ENCODE measurements around the gene CLEC4G. TPM values are rescaled to one million over a fixed set of nuclear protein-coding genes. Genes with fewer than 3 reads are reported as not detected.

CLEC4G gene, protein sequence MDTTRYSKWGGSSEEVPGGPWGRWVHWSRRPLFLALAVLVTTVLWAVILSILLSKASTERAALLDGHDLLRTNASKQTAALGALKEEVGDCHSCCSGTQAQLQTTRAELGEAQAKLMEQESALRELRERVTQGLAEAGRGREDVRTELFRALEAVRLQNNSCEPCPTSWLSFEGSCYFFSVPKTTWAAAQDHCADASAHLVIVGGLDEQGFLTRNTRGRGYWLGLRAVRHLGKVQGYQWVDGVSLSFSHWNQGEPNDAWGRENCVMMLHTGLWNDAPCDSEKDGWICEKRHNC
- 0.08 TPM for polyA plus RNA-seq (2013)

GRCh38 chr19:7732045-7732444, at the start of gene CLEC4G:
Gene CLEC4G, minus strand, starts transcription at chr19:7732110. Its CDS starts 8 bp downstream, at chr19:7732102.
- Histone ChIP-seq H3K9me3 (ENCODE audit: control extremely low read depth in 1 of 5, control insufficient read depth in 4 of 5, insufficient read depth in 2 of 5, low read depth in 1 of 5, low read length in 4 of 5) (no peaks in the 10 kb centered on the region), H3K27me3 (replicated peaks in 2 of 5; ENCODE audit: control insufficient read depth in 4 of 5, insufficient read depth in 5 of 5, low read length in 4 of 5) (peaks cover 0 to 47% (median 22%) of the 10 kb centered on the region in 5 experiments), H3K4me1 (ENCODE audit: control extremely low read depth in 1 of 4, control insufficient read depth in 4 of 4, insufficient read depth in 4 of 4, low read length in 3 of 4) (peaks cover 0 to 21% (median 12%) of the 10 kb centered on the region in 4 experiments), H3K27ac (ENCODE audit: insufficient read depth in 1 of 2, low read depth in 1 of 2, low read length in 2 of 2, poor library complexity in 1 of 2, severe bottlenecking in 2 of 2) (no peak within 1 kb of the TSS), H3K36me3 (ENCODE audit: control insufficient read depth in 4 of 4, insufficient read depth in 4 of 4, low read length in 3 of 4) (no peaks in the 10 kb centered on the region), H3K4me3 (ENCODE audit: control insufficient read depth in 1 of 7, extremely low read depth in 1 of 7, insufficient read depth in 4 of 7, low read depth in 2 of 7, low read length in 6 of 7) (no peak within 1 kb of the TSS)
- POLR2A ChIA-PET = no interaction called here
- WGBS (ENCODE audit: insufficient coverage) = 86% methylated on average over 8 of the region's 9 CpGs
- CTCF ChIA-PET = no interaction called here
- no peak for DNase-seq

GRCh38 chr19:7781157-7781556, 49.2 kb upstream of the CLEC4G start:
- peaks cover 0 to 10% (median 3%) of the 10 kb centered on the region in 5 experiments for H3K9me3 ChIP-seq (ENCODE audit: control extremely low read depth in 1 of 5, control insufficient read depth in 4 of 5, insufficient read depth in 2 of 5, low read depth in 1 of 5, low read length in 4 of 5)
- H3K27ac ChIP-seq (ENCODE audit: insufficient read depth in 1 of 2, low read depth in 1 of 2, low read length in 2 of 2, poor library complexity in 1 of 2, severe bottlenecking in 2 of 2) = no peak overlapping the region
- CTCF ChIA-PET = interaction anchor here (1.1 kb wide), 1 partner anchor 11 kb away, joined by 3 read pairs; no protein-coding TSS in a partner anchor
- no peaks in the 10 kb centered on the region for H3K36me3 ChIP-seq (ENCODE audit: control insufficient read depth in 4 of 4, insufficient read depth in 4 of 4, low read length in 3 of 4)
- POLR2A ChIA-PET = interaction anchor here (0.6 kb wide), 1 partner anchor 1429 kb away, joined by 3 read pairs; no protein-coding TSS in a partner anchor
- peaks cover 0 to 30% (median 10%) of the 10 kb centered on the region in 5 experiments for H3K27me3 ChIP-seq (replicated peaks in 2 of 5; ENCODE audit: control insufficient read depth in 4 of 5, insufficient read depth in 5 of 5, low read length in 4 of 5)
- no peak overlapping the region for H3K4me3 ChIP-seq (ENCODE audit: control insufficient read depth in 1 of 7, extremely low read depth in 1 of 7, insufficient read depth in 4 of 7, low read depth in 2 of 7, low read length in 6 of 7)
- no peak for DNase-seq
- 84% methylated on average over 12 of the region's 12 CpGs for WGBS (ENCODE audit: insufficient coverage)
- no peaks in the 10 kb centered on the region for H3K4me1 ChIP-seq (ENCODE audit: control extremely low read depth in 1 of 4, control insufficient read depth in 4 of 4, insufficient read depth in 4 of 4, low read length in 3 of 4)

- no peak for DNase-seq
- POLR2A ChIA-PET = interaction anchor here (0.7 kb wide), 1 partner anchor 35 kb away, joined by 6 read pairs; no protein-coding TSS in a partner anchor
Measured at GRCh38 chr19:7779631-7780486, 47.9 kb upstream of the CLEC4G start.

GRCh38 chr19:7778081-7778480, 46.2 kb upstream of the CLEC4G start:
- H3K27me3 ChIP-seq (replicated peaks in 2 of 5; ENCODE audit: control insufficient read depth in 4 of 5, insufficient read depth in 5 of 5, low read length in 4 of 5) = peaks cover 0 to 13% (median 3%) of the 10 kb centered on the region in 5 experiments
- peaks cover 0 to 1% (median under 1%) of the 10 kb centered on the region in 4 experiments for H3K4me1 ChIP-seq (ENCODE audit: control extremely low read depth in 1 of 4, control insufficient read depth in 4 of 4, insufficient read depth in 4 of 4, low read length in 3 of 4)
- no peak for DNase-seq
- ChIA-PET POLR2A (no interaction called here), CTCF (interaction anchor here (1.3 kb wide), 1 partner anchor 97 kb away, joined by 4 read pairs; the partner anchor contains the start of gene TRAPPC5)
- H3K27ac ChIP-seq (ENCODE audit: insufficient read depth in 1 of 2, low read depth in 1 of 2, low read length in 2 of 2, poor library complexity in 1 of 2, severe bottlenecking in 2 of 2) = no peak overlapping the region
- H3K36me3 ChIP-seq (ENCODE audit: control insufficient read depth in 4 of 4, insufficient read depth in 4 of 4, low read length in 3 of 4) = no peaks in the 10 kb centered on the region
- H3K4me3 ChIP-seq (ENCODE audit: control insufficient read depth in 1 of 7, extremely low read depth in 1 of 7, insufficient read depth in 4 of 7, low read depth in 2 of 7, low read length in 6 of 7) = no peak overlapping the region
- peaks cover 0 to 9% (median 0%) of the 10 kb centered on the region in 5 experiments for H3K9me3 ChIP-seq (ENCODE audit: control extremely low read depth in 1 of 5, control insufficient read depth in 4 of 5, insufficient read depth in 2 of 5, low read depth in 1 of 5, low read length in 4 of 5)
- WGBS (ENCODE audit: insufficient coverage) = 91% methylated on average over 4 of the region's 5 CpGs

More at GRCh38 chr19:7779631-7780486, 47.9 kb upstream of the CLEC4G start:
- H3K4me1 ChIP-seq (ENCODE audit: control extremely low read depth in 1 of 4, control insufficient read depth in 4 of 4, insufficient read depth in 4 of 4, low read length in 3 of 4) = no peaks in the 10 kb centered on the region
- no peak overlapping the region for H3K4me3 ChIP-seq (ENCODE audit: control insufficient read depth in 1 of 7, extremely low read depth in 1 of 7, insufficient read depth in 4 of 7, low read depth in 2 of 7, low read length in 6 of 7)
- H3K36me3 ChIP-seq (ENCODE audit: control insufficient read depth in 4 of 4, insufficient read depth in 4 of 4, low read length in 3 of 4) = no peaks in the 10 kb centered on the region
- peaks cover 0 to 10% (median 2%) of the 10 kb centered on the region in 5 experiments for H3K9me3 ChIP-seq (ENCODE audit: control extremely low read depth in 1 of 5, control insufficient read depth in 4 of 5, insufficient read depth in 2 of 5, low read depth in 1 of 5, low read length in 4 of 5)
- peaks cover 0 to 24% (median 9%) of the 10 kb centered on the region in 5 experiments for H3K27me3 ChIP-seq (replicated peaks in 2 of 5; ENCODE audit: control insufficient read depth in 4 of 5, insufficient read depth in 5 of 5, low read length in 4 of 5)
- no peak overlapping the region for H3K27ac ChIP-seq (ENCODE audit: insufficient read depth in 1 of 2, low read depth in 1 of 2, low read length in 2 of 2, poor library complexity in 1 of 2, severe bottlenecking in 2 of 2)
- WGBS (ENCODE audit: insufficient coverage) = 93% methylated on average over 25 of the region's 26 CpGs
- CTCF ChIA-PET = interaction anchor here (1.1 kb wide), 1 partner anchor 9 kb away, joined by 3 read pairs; no protein-coding TSS in a partner anchor

GRCh38 chr19:7775761-7776160, 43.9 kb upstream of the CLEC4G start:
- ChIA-PET CTCF (interaction anchor here (0.6 kb wide), 1 partner anchor 32 kb away, joined by 3 read pairs; no protein-coding TSS in a partner anchor), POLR2A (interaction anchor here (0.7 kb wide), 1 partner anchor 118 kb away, joined by 6 read pairs; no protein-coding TSS in a partner anchor)
- Histone ChIP-seq H3K4me1 (ENCODE audit: control extremely low read depth in 1 of 4, control insufficient read depth in 4 of 4, insufficient read depth in 4 of 4, low read length in 3 of 4) (peaks cover 0 to 8% (median 4%) of the 10 kb centered on the region in 4 experiments), H3K4me3 (ENCODE audit: control insufficient read depth in 1 of 7, extremely low read depth in 1 of 7, insufficient read depth in 4 of 7, low read depth in 2 of 7, low read length in 6 of 7) (no peak overlapping the region), H3K27me3 (replicated peaks in 2 of 5; ENCODE audit: control insufficient read depth in 4 of 5, insufficient read depth in 5 of 5, low read length in 4 of 5) (peaks cover 0 to 4% (median 3%) of the 10 kb centered on the region in 5 experiments), H3K36me3 (ENCODE audit: control insufficient read depth in 4 of 4, insufficient read depth in 4 of 4, low read length in 3 of 4) (no peaks in the 10 kb centered on the region), H3K27ac (ENCODE audit: insufficient read depth in 1 of 2, low read depth in 1 of 2, low read length in 2 of 2, poor library complexity in 1 of 2, severe bottlenecking in 2 of 2) (no peak overlapping the region), H3K9me3 (ENCODE audit: control extremely low read depth in 1 of 5, control insufficient read depth in 4 of 5, insufficient read depth in 2 of 5, low read depth in 1 of 5, low read length in 4 of 5) (peaks cover 0 to 9% (median 0%) of the 10 kb centered on the region in 5 experiments)
- 92% methylated on average over 9 of the region's 9 CpGs for WGBS (ENCODE audit: insufficient coverage)
- DNase-seq = no peak

DNA sequence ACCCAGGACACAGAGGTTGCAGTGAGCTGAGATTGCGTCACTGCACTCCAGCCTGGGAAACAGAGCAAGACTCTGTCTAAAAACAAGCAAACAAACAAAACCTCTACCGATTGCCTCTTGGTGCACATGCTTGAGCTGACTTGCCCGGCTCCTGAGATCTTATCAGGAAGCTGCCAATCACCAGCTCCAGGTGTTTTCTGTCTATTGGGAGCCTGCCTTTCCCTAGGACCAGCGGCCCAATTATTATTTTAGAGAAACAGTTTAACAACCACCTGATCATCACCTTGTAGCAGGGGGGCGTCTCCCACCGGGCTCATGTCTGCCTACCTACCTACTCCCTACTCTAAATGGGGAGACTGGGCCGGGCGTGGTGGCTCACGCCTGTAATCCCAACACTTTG, 41.9 kb upstream of the CLEC4G start:
- CTCF ChIA-PET = interaction anchor here (0.7 to 1.2 kb wide), 2 partner anchors 13 to 24 kb away, joined by 3 read pairs; no protein-coding TSS in a partner anchor
- WGBS (ENCODE audit: insufficient coverage) = 98% methylated on average over 8 of the region's 9 CpGs
- Histone ChIP-seq H3K4me1 (ENCODE audit: control extremely low read depth in 1 of 4, control insufficient read depth in 4 of 4, insufficient read depth in 4 of 4, low read length in 3 of 4) (peaks cover 0 to 8% (median 4%) of the 10 kb centered on the region in 4 experiments), H3K27me3 (replicated peaks in 2 of 5; ENCODE audit: control insufficient read depth in 4 of 5, insufficient read depth in 5 of 5, low read length in 4 of 5) (peaks cover 0 to 3% (median 0%) of the 10 kb centered on the region in 5 experiments), H3K27ac (ENCODE audit: insufficient read depth in 1 of 2, low read depth in 1 of 2, low read length in 2 of 2, poor library complexity in 1 of 2, severe bottlenecking in 2 of 2) (no peak overlapping the region), H3K9me3 (ENCODE audit: control extremely low read depth in 1 of 5, control insufficient read depth in 4 of 5, insufficient read depth in 2 of 5, low read depth in 1 of 5, low read length in 4 of 5) (no peaks in the 10 kb centered on the region), H3K4me3 (ENCODE audit: control insufficient read depth in 1 of 7, extremely low read depth in 1 of 7, insufficient read depth in 4 of 7, low read depth in 2 of 7, low read length in 6 of 7) (no peak overlapping the region), H3K36me3 (ENCODE audit: control insufficient read depth in 4 of 4, insufficient read depth in 4 of 4, low read length in 3 of 4) (no peaks in the 10 kb centered on the region)
- DNase-seq = no peak
- POLR2A ChIA-PET = no interaction called here
